Caco-2 (cell line): ENCODE results near the gene KLHL29. TPM values are rescaled to one million over a fixed set of nuclear protein-coding genes. Genes with fewer than 3 reads are reported as not detected.
A peak's percentile ranks its signal among the peaks of the same experiment; 100 is the strongest.

ENCODE experiments used
- BruUV-seq: library from RNA; stranded (reverse); fragments of 400-500 nt; replicated peaks from 2 replicates; lab custom pipeline; 2021; lab: Mats Ljungman, UMichigan
- CTCF ChIA-PET: fragments of 300-600 bp; sonication (Branson Sonifier 250); formaldehyde crosslinking; loops from one replicate; lab custom pipeline; 2022; ENCODE audit warnings: antibody characterized with exemption; lab: Charles Lee
- POLR2A ChIA-PET: fragments of 300-600 bp; sonication (Branson Sonifier 250); formaldehyde crosslinking; loops from one replicate; lab custom pipeline; 2022; ENCODE audit warnings: antibody characterized with exemption; lab: Charles Lee
- DNase-seq, 2 experiments: peaks; one replicate each; pipeline versions ENCODE4 v3.0.0 to v3.0.0-alpha.2; 2020 to 2022
- H3K27me3 ChIP-seq: replicated peaks from 2 replicates; pipeline ENCODE4 v1.6.0; 2011; ENCODE audit warnings: low read length; ENCODE audit not compliant: control insufficient read depth, insufficient read depth
- H3K36me3 ChIP-seq: 2 replicates; pipeline ENCODE4 v1.5.1; 2011; ENCODE audit warnings: low read length; ENCODE audit not compliant: control insufficient read depth, insufficient read depth
- H3K4me1 ChIP-seq: fragments of 250-450 bp; sonication (Bioruptor Pico); 2 replicates; pipeline ENCODE4 v1.5.1; 2020; ENCODE audit warnings: mild to moderate bottlenecking
- H3K4me3 ChIP-seq: 2 replicates; pipeline ENCODE4 v1.5.1; 2011; ENCODE audit warnings: low read depth, mild to moderate bottlenecking, control low read depth, low read length
- H3K9me3 ChIP-seq: fragments of 250-450 bp; sonication (Bioruptor Pico); 2 replicates; pipeline ENCODE4 v1.5.1; 2020; ENCODE audit warnings: mild to moderate bottlenecking, moderate library complexity
- H3K27ac Mint-ChIP-seq: one replicate; pipeline ENCODE4 v1.8.0; 2022; ENCODE audit warnings: mixed read lengths; ENCODE audit not compliant: unreplicated experiment
- H3K27me3 Mint-ChIP-seq: one replicate; pipeline ENCODE4 v1.8.0; 2022; ENCODE audit warnings: mixed read lengths; ENCODE audit not compliant: insufficient read depth, unreplicated experiment
- H3K36me3 Mint-ChIP-seq: one replicate; pipeline ENCODE4 v1.8.0; 2022; ENCODE audit warnings: mild to moderate bottlenecking, mixed read lengths; ENCODE audit not compliant: insufficient read depth, unreplicated experiment
- H3K4me1 Mint-ChIP-seq: one replicate; pipeline ENCODE4 v1.8.0; 2022; ENCODE audit warnings: low read depth, mixed read lengths; ENCODE audit not compliant: unreplicated experiment
- H3K4me3 Mint-ChIP-seq: one replicate; pipeline ENCODE4 v1.8.0; 2022; ENCODE audit warnings: mild to moderate bottlenecking, moderate library complexity, mixed read lengths; ENCODE audit not compliant: unreplicated experiment
- H3K9me3 Mint-ChIP-seq: one replicate; pipeline ENCODE4 v1.8.0; 2022; ENCODE audit warnings: mixed read lengths; ENCODE audit not compliant: unreplicated experiment
- intact Hi-C: fragments of 100-400 bp; cut with micrococcal nuclease; formaldehyde crosslinking; loops from one replicate; pipeline ENCODE4 v1.10.0; 2022; ENCODE audit not compliant: unreplicated experiment
- total RNA-seq: library from RNA; stranded (reverse); gene quantifications from 2 replicates; pipeline ENCODE4 v1.2.3, GENCODE V29; 2022
- TF ChIP-seq, protein P1 (sequence below), 2 experiments: fragments of 200-600 bp in 1 of 2; IDR thresholded peaks; 1 replicate in 1 of 2; 2 replicates in 1 of 2; pipeline versions ENCODE4 v1.5.1 to v1.8.0; 2011 to 2022; ENCODE audit warnings: antibody characterized with exemption in 1 of 2, control low read depth in 1 of 2, inconsistent platforms in 1 of 2, low read depth in 1 of 2, low read length in 1 of 2, mild to moderate bottlenecking in 1 of 2, moderate library complexity in 1 of 2; ENCODE audit not compliant: insufficient read depth in 1 of 2, severe bottlenecking in 1 of 2, unreplicated experiment in 1 of 2

Gene KLHL29
- total RNA-seq, 1 experiment from 2014 or later, result 0.61 TPM

DNA sequence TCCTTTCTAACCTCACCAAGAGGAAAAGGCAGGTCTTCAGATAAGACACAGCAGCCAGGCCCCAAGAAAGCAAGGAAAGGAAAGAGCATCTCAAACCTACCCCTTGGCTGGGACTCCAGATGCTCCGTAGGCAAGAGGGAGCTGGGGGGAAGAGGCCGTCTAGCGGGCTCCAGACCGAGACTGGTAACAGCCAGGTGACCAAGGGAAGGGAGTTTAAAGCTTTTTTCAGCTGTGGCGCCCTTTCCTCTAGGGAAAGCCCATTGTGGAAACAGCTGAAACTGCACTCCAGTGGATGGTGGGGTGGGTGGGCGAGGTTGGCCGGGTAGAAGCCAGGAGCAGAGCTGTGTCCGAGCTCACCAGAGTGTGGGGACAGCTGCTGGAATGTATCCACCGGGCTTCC, 180.4 kb downstream of the KLHL29 start:
- ChIA-PET CTCF (no interaction called here), POLR2A (no interaction called here)
- no peaks in the 10 kb centered on the region for H3K27me3 Mint-ChIP-seq
- H3K27ac Mint-ChIP-seq, result no peak overlapping the region
- H3K4me1 ChIP-seq, result no peaks in the 10 kb centered on the region
- TF ChIP-seq, protein P1, sequence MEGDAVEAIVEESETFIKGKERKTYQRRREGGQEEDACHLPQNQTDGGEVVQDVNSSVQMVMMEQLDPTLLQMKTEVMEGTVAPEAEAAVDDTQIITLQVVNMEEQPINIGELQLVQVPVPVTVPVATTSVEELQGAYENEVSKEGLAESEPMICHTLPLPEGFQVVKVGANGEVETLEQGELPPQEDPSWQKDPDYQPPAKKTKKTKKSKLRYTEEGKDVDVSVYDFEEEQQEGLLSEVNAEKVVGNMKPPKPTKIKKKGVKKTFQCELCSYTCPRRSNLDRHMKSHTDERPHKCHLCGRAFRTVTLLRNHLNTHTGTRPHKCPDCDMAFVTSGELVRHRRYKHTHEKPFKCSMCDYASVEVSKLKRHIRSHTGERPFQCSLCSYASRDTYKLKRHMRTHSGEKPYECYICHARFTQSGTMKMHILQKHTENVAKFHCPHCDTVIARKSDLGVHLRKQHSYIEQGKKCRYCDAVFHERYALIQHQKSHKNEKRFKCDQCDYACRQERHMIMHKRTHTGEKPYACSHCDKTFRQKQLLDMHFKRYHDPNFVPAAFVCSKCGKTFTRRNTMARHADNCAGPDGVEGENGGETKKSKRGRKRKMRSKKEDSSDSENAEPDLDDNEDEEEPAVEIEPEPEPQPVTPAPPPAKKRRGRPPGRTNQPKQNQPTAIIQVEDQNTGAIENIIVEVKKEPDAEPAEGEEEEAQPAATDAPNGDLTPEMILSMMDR (IDR thresholded peaks at IDR 0.05; ENCODE audit: insufficient read depth in 1 of 2, low read depth in 1 of 2, low read length in 1 of 2, severe bottlenecking in 1 of 2, unreplicated experiment in 1 of 2), result no peak
- no peaks in the 10 kb centered on the region for H3K4me1 Mint-ChIP-seq
- H3K36me3 Mint-ChIP-seq, result no peaks in the 10 kb centered on the region
- H3K9me3 Mint-ChIP-seq, result no peaks in the 10 kb centered on the region
- no peak for DNase-seq
- no peak overlapping the region for H3K4me3 Mint-ChIP-seq
- no peaks in the 10 kb centered on the region for H3K9me3 ChIP-seq
- H3K27me3 ChIP-seq, result no peaks in the 10 kb centered on the region; the same call in 1 of the 2 replicates
- intact Hi-C loops, result loop anchor here (5.0 kb wide), 1 partner anchor 198 kb away; no protein-coding TSS in a partner anchor
- H3K36me3 ChIP-seq, result no peaks in the 10 kb centered on the region
- no peak overlapping the region for H3K4me3 ChIP-seq
- BruUV-seq, result no TSS peak

- H3K27me3 Mint-ChIP-seq, result peaks cover 2% of the 10 kb centered on the region
- no peaks in the 10 kb centered on the region for H3K9me3 ChIP-seq
- TF ChIP-seq, protein P1 (IDR thresholded peaks at IDR 0.05; ENCODE audit: insufficient read depth in 1 of 2, low read depth in 1 of 2, low read length in 1 of 2, severe bottlenecking in 1 of 2, unreplicated experiment in 1 of 2), result no peak
- H3K27me3 ChIP-seq, result no peaks in the 10 kb centered on the region; the same call in 1 of the 2 replicates
- H3K4me1 ChIP-seq, result no peaks in the 10 kb centered on the region
- DNase-seq, result no peak
- no peak overlapping the region for H3K4me3 ChIP-seq
- CTCF ChIA-PET, result no interaction called here
- H3K36me3 ChIP-seq, result no peaks in the 10 kb centered on the region
- H3K4me1 Mint-ChIP-seq, result no peaks in the 10 kb centered on the region
- POLR2A ChIA-PET, result no interaction called here
- intact Hi-C loops, result loop anchor here (5.0 kb wide), 1 partner anchor 199 kb away; no protein-coding TSS in a partner anchor
- no peaks in the 10 kb centered on the region for H3K9me3 Mint-ChIP-seq
- no TSS peak for BruUV-seq
- no peak overlapping the region for H3K4me3 Mint-ChIP-seq
- H3K36me3 Mint-ChIP-seq, result no peaks in the 10 kb centered on the region
- no peak overlapping the region for H3K27ac Mint-ChIP-seq
Observed at GRCh38 chr2:23565814-23566213, 180.8 kb downstream of the KLHL29 start.

DNA sequence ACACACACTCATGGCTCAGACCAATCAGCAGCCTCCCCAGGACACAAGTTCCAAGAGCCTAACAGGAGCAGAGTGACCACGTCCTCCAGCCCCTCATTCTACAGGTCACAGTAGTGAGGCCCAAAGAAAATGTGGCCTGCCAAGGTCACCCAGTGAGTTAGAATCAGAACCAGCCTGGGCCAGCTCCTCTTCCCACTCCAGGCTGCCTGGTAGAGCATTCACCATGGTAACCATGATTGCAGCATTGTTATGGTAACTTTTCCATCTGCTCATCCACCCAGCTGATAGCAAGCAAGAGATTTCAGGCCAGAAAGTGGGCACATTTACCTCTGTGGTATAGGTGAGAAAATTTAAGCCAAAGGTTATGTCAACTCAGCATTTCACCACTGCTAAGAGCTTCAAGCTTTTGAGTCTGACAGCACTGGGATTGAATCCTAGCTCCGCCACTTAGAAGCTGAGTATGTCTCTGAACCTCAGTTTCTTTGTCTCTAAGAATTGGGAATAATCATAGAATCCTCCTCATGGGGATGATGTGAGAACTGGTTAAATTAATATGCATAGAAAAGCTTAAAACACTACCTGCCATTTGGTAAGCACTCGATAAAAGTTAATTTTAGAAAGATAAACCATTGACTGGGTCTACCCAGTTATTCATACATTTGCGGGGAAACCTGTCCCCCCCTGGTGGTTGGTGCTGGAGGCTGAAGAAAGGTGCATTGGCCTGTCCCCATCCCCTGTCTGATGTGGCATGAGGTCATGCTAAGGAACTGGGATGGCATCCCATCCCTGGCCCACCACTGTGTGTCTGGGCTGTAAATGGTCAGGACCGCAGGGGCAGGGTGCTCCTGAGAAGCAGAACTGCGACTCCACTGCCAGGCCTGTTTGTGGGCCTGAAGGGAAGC, 181.5 kb downstream of the KLHL29 start:
- Mint-ChIP-seq H3K4me3 (no peak overlapping the region), H3K27ac (no peak overlapping the region), H3K4me1 (no peaks in the 10 kb centered on the region), H3K27me3 (peaks cover 4% of the 10 kb centered on the region), H3K9me3 (no peaks in the 10 kb centered on the region), H3K36me3 (no peaks in the 10 kb centered on the region)
- Histone ChIP-seq H3K4me3 (no peak overlapping the region), H3K27me3 (no peaks in the 10 kb centered on the region; the same call in 1 of the 2 replicates), H3K4me1 (no peaks in the 10 kb centered on the region), H3K9me3 (no peaks in the 10 kb centered on the region), H3K36me3 (no peaks in the 10 kb centered on the region)
- DNase-seq, result peak in 1 of 2 experiments; percentile 55
- ChIA-PET CTCF (no interaction called here), POLR2A (no interaction called here)
- BruUV-seq, result no TSS peak
- intact Hi-C loops, result loop anchor here (5.0 kb wide), 1 partner anchor 199 kb away; no protein-coding TSS in a partner anchor
- TF ChIP-seq, protein P1 (IDR thresholded peaks at IDR 0.05; ENCODE audit: insufficient read depth in 1 of 2, low read depth in 1 of 2, low read length in 1 of 2, severe bottlenecking in 1 of 2, unreplicated experiment in 1 of 2), result peak; percentile 54 to 76
